GM18951 (cell line): ENCODE data around the gene PIEZO1.

Experiments
- POLR2A ChIP-seq: IDR thresholded peaks from 4 replicates; pipeline ENCODE4 v1.6.1; 2011; ENCODE audit warnings: mild to moderate bottlenecking; ENCODE audit not compliant: insufficient read length, insufficient read depth; ENCODE audit errors: extremely low read depth
- in situ Hi-C: fragments of 300-500 bp; cut with MboI; formaldehyde crosslinking; loops from one replicate; pipeline ENCODE4 v1.12.0; 2022; ENCODE audit warnings: low sequenced_read_pairs, mixed read lengths, inconsistent platforms; ENCODE audit not compliant: unreplicated experiment

Gene PIEZO1

GRCh38 chr16:88806491-88807111 lies 21.6 kb upstream of the PIEZO1 start:
- no peak for TF ChIP-seq POLR2A
- in situ Hi-C loops = loop anchor here (25.0 kb wide), 1 partner anchor 406 kb away; the partner anchor contains the start of genes SLC22A31 and ZNF778

- TF ChIP-seq POLR2A = no peak
- in situ Hi-C loops = loop anchor here (25.0 kb wide), 1 partner anchor 406 kb away; the partner anchor contains the start of genes SLC22A31 and ZNF778
These were observed 20.9 kb upstream of the PIEZO1 start for GRCh38 chr16:88805887-88806393.

- in situ Hi-C loops = loop anchor here (25.0 kb wide), 1 partner anchor 407 kb away; the partner anchor contains the start of genes SLC22A31 and ZNF778
- TF ChIP-seq POLR2A = no peak
These were observed 20.3 kb upstream of the PIEZO1 start for GRCh38 chr16:88805340-88805715.

DNA sequence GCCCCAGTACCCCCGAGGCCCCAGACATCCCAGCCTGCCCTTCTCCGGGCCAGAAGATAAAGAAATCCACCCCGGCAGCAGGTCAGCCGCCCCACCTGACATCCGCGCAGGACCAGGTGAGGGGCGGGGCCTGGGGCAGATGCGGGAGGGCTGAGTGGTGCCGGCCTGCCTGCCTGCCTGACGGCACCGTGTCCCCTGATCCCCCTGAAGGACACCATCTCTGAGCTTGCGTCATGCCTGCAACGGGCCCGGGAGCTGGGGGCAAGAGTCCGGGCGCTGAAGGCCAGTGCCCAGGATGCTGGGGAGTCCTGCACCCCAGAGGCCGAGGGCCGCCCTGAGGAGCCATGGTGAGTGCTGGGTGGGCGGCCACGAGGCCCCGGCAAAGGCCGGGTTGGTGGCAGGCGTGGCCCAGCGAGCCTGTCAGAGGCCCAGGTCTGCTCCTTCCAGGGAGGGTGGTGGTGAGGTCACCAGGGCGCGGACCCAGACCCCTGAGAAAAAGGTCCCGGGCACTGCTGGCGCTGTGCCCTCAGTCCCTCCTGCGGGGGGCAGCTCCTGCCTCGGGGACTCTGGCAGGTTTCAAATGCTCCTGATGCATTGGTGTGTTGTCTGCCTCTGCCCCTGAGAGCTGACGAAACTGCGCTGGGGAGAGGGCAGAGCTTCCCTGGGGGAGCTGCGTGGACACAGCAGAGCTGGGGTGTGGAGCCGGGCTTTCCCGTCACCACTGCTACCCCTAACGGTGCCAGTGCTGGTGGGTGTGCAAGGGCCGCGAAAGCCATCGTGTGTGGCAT lies 19.7 kb upstream of the PIEZO1 start:
- no peak for TF ChIP-seq POLR2A

DNA sequence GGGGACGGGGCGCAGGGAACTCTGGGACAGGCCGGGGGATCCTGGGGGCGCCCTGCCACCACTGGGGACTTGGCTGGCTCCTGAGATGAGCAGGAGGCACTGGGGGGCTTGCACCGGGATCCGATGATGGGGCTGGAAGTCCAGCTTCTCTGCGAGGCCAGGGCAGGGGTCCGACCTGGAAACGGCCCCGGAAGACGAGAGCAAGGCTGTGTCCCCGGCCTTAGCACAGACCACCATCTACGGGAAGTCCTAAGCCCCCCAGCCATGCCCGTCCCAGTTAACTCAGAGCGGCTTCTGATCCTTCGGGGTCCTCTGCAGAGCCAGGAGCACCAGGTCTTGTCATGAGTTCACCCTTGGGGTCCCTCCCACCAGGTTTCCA lies 19.1 kb upstream of the PIEZO1 start:
- in situ Hi-C loops = loop anchor here (25.0 kb wide), 1 partner anchor 408 kb away; the partner anchor contains the start of genes SLC22A31 and ZNF778
- TF ChIP-seq POLR2A = no peak

More for the DNA sequence above, 19.7 kb upstream of the PIEZO1 start:
- in situ Hi-C loops = loop anchor here (25.0 kb wide), 1 partner anchor 408 kb away; the partner anchor contains the start of genes SLC22A31 and ZNF778

DNA sequence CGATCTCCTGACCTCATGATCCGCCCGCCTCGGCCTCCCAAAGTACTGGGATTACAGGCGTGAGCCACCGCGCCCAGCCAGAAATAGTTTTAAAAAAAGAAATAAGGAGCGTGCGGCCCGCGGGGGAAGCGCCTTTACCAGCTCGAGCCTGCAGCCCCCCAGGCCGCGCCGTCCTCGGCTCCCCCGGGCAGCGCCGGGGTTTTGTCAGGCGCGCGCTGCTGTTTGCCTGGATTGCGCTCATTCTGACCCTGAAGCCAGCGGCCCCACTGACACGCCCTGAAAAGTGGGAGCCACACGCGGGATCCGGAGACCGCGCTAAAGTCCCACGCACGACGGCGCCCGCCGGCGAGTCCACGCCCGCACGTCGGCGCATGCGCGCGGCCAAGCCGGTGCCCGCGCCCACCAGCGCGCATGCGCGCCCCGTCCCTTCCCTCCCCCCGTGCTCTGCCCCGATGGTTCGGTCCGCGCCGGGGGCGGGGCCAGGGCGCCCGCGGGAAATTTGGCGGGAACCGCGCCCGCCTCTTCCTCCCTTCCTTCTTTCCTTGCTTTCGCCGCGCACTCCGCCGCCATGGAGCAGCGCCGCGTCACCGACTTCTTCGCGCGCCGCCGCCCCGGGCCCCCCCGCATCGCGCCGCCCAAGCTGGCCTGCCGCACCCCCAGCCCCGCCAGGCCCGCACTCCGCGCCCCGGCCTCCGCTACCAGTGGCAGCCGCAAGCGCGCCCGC lies 18.4 kb upstream of the PIEZO1 start, which contains the start of gene CDT1:
Gene CDT1 (plus strand): TSS at position 526 of the 724 bp plus-strand sequence. CDS start 43 bp downstream, at position 569.
- peak; percentile 77 for TF ChIP-seq POLR2A
- in situ Hi-C loops = loop anchor here (25.0 kb wide), 1 partner anchor 409 kb away; the partner anchor contains the start of genes SLC22A31 and ZNF778

- no peak for TF ChIP-seq POLR2A
- in situ Hi-C loops = loop anchor here (25.0 kb wide), 1 partner anchor 412 kb away; the partner anchor contains the start of genes SLC22A31 and ZNF778
These were observed 15.2 kb upstream of the PIEZO1 start for GRCh38 chr16:88800277-88800592.

DNA sequence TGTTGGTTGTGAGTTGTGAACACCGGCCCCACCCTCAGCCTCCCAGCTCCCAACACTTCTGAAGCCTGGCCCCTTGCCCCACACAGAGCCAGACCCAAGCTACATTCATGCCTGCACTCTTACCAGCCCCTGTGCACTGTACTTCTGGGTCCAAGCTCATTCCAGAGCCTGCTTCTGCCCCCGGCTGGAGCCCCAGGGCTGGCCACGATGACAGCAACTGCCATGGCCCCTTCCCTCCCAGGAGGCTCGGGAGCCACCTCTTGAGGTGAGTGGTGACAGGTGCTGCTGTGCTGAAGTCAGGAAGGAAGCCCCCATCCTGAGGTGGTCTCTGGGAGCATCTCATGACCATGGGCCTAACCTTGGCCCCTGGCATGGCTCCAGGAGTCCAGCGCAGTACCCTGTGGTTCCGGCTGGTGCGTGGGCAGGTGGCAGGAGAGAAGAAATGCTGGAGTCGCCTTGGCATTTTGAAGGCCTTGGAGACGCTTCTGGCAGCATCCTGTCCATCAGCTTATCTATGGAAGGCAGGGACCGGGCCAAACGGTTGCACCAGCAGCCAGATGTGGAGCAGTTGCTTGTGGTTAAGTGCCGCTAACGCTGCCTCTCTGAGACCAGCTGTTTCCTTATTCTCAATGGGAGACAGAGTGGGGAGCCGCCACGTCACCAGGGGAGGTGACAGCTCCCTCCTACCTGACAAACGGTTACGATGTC lies 14.7 kb upstream of the PIEZO1 start:
- in situ Hi-C loops = loop anchor here (25.0 kb wide), 1 partner anchor 413 kb away; the partner anchor contains the start of genes SLC22A31 and ZNF778
- no peak for TF ChIP-seq POLR2A

DNA sequence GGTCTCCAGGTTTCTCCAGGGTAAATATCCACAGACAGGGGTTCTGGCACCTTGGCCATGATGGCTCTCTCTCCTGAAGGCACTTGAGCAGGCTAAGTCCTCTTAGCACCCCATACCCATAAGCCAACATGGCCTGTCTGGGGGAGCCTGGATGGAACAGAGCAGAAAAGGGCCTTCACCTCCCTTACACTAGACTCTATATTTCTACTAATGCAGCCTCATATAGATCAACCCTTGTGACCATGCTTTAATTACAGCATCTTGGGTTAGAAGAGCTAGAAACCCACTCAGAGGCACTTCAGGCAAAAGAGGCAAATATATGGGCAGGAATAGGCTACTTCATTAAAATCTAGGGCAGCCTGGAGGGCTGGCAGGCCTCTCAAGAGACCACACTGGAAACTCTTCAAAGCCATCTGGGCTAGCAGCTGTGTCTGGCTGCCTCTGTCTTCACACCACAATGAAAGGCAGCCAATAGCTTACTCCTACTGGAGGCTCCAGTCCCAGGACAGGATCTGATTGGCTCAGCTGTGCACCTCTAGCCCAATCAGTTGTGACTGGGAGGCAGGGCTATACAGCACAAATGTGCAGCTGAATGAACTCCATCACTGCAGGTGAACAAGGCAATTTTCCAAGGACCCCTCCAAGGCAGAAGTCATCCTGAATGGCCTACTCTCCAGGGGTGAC lies 13.9 kb upstream of the PIEZO1 start:
- in situ Hi-C loops = no loop called here
- TF ChIP-seq POLR2A = no peak

- no peak for TF ChIP-seq POLR2A
- in situ Hi-C loops = no loop called here
These were observed 13.1 kb upstream of the PIEZO1 start for GRCh38 chr16:88798073-88798472.

- in situ Hi-C loops = no loop called here
- TF ChIP-seq POLR2A = no peak
These were observed 11.3 kb upstream of the PIEZO1 start for GRCh38 chr16:88796278-88796677.
